Left lobe of liver (tissue), 2 donors: ENCODE data around the gene SAMD13. TPM values are rescaled to one million over a fixed set of nuclear protein-coding genes. Genes with fewer than 3 reads are reported as not detected.
"Not testable (repeated sequence)": the region's sequence is repeated elsewhere in the genome, so short reads cannot be mapped to it uniquely, and the experiment has no call there.

ENCODE experiments used
- ATAC-seq: fragments of 200-7000 bp; cut with Tn5 transposase; one replicate; pipeline ENCODE4 v1.9.1; 2020; ENCODE audit warnings: mild to moderate bottlenecking, moderate library complexity
- DNase-seq: peaks from one replicate; pipeline ENCODE4 v3.0.0-alpha.2; 2020; ENCODE audit warnings: low spot score
- total RNA-seq: library from RNA; stranded (reverse); gene quantifications from one replicate; pipeline ENCODE4 v1.2.1, GENCODE V29; 2021
- donor health status: DM: no; HTN: no; CAD: no; lungs with moderate emphysema.
- donor health status: DM: no; HTN: yes; CAD: no.

The SAMD13 gene
- total RNA-seq, 1 donor from 2014 or later: 0.23 TPM

- ATAC-seq: no peak
These were observed 18.7 kb upstream of the SAMD13 start for GRCh38 chr1:84282780-84283333.

GRCh38 chr1:84283381-84283780 lies 18.1 kb upstream of the SAMD13 start:
- ATAC-seq (no peak), DNase-seq (no peak)

More at GRCh38 chr1:84282780-84283333, 18.7 kb upstream of the SAMD13 start:
- no peak for DNase-seq

GRCh38 chr1:84286071-84286470 lies 15.4 kb upstream of the SAMD13 start:
- DNase-seq: no peak
- no peak for ATAC-seq

- not testable (repeated sequence) for ATAC-seq, DNase-seq
These were observed 14.1 kb upstream of the SAMD13 start for GRCh38 chr1:84287389-84287788.

GRCh38 chr1:84289169-84289785 lies 12.2 kb upstream of the SAMD13 start:
- ATAC-seq (no peak), DNase-seq (no peak)

- no peak for ATAC-seq
These were observed 9.4 kb upstream of the SAMD13 start for GRCh38 chr1:84291882-84292655.

GRCh38 chr1:84293766-84294165 lies 7.7 kb upstream of the SAMD13 start:
- no peak for DNase-seq
- ATAC-seq: no peak

More at GRCh38 chr1:84291882-84292655, 9.4 kb upstream of the SAMD13 start:
- no peak for DNase-seq

GRCh38 chr1:84294751-84295150 lies 6.8 kb upstream of the SAMD13 start:
- no peak for ATAC-seq

GRCh38 chr1:84297546-84298244 lies 3.8 kb upstream of the SAMD13 start:
- DNase-seq (no peak), ATAC-seq (no peak)

More at GRCh38 chr1:84294751-84295150, 6.8 kb upstream of the SAMD13 start:
- no peak for DNase-seq

GRCh38 chr1:84298328-84298683 lies 3.2 kb upstream of the SAMD13 start:
- peak; percentile 89 for ATAC-seq

GRCh38 chr1:84298684-84299535 lies 2.6 kb upstream of the SAMD13 start:
- DNase-seq (peak; percentile 56), ATAC-seq (peak; percentile 67)

More at GRCh38 chr1:84298328-84298683, 3.2 kb upstream of the SAMD13 start:
- peak; percentile 73 for DNase-seq

GRCh38 chr1:84299536-84300170 lies 1.9 kb upstream of the SAMD13 start:
- ATAC-seq: no peak
- no peak for DNase-seq

GRCh38 chr1:84300501-84300900 lies 1.0 kb upstream of the SAMD13 start:
- DNase-seq (no peak), ATAC-seq (no peak)

GRCh38 chr1:84301785-84302385 lies 377 bp downstream of the SAMD13 start:
- DNase-seq (no peak), ATAC-seq (no peak)

GRCh38 chr1:84303314-84303830 lies 1.9 kb downstream of the SAMD13 start:
- no peak for DNase-seq

GRCh38 chr1:84307398-84307797 lies 5.9 kb downstream of the SAMD13 start:
- DNase-seq (no peak), ATAC-seq (no peak)

More at GRCh38 chr1:84303314-84303830, 1.9 kb downstream of the SAMD13 start:
- no peak for ATAC-seq

- ATAC-seq (no peak), DNase-seq (no peak)
These were observed 9.8 kb downstream of the SAMD13 start for GRCh38 chr1:84311296-84311695.

GRCh38 chr1:84319662-84320061 lies 18.2 kb downstream of the SAMD13 start:
- ATAC-seq: no peak
- DNase-seq: no peak

- ATAC-seq: no peak
- DNase-seq: no peak
These were observed 26.3 kb downstream of the SAMD13 start for GRCh38 chr1:84327830-84328229.
